Spleen (tissue), 11 donors: ENCODE results near the gene GPN2. TPM values are rescaled to one million over a fixed set of nuclear protein-coding genes. Genes with fewer than 3 reads are reported as not detected.

Experiments used
- DNase-seq: peaks from one replicate; pipeline ENCODE4 v3.0.0-alpha.2; 2020
- H3K27ac ChIP-seq, 8 donors: fragments of 200-600 bp; sonication (generic) in 7 of 8; 1 replicate in 4 of 8; 2 replicates in 4 of 8; pipeline versions ENCODE4 v1.5.0 to v1.8.0; 2016 to 2021; ENCODE audit warnings: inconsistent platforms in 4 of 8, mild to moderate bottlenecking in 4 of 8, moderate library complexity in 1 of 8
- H3K27me3 ChIP-seq, 7 donors: fragments of 200-600 bp; sonication (generic) in 6 of 7; replicated peaks in 1 of 7; 1 replicate in 4 of 7; 2 replicates in 3 of 7; pipeline versions ENCODE4 v1.5.0 to v1.8.0; 2016 to 2021; ENCODE audit warnings: inconsistent platforms in 3 of 7, mild to moderate bottlenecking in 1 of 7
- H3K36me3 ChIP-seq, 6 donors: fragments of 200-600 bp; sonication (generic) in 5 of 6; 1 replicate in 4 of 6; 2 replicates in 2 of 6; pipeline versions ENCODE4 v1.5.0 to v1.8.0; 2016 to 2021; ENCODE audit warnings: inconsistent platforms in 2 of 6
- H3K4me1 ChIP-seq, 6 donors: fragments of 200-600 bp; sonication (generic) in 5 of 6; 1 replicate in 3 of 6; 2 replicates in 3 of 6; pipeline versions ENCODE4 v1.5.0 to v1.8.0; 2016 to 2021; ENCODE audit warnings: inconsistent platforms in 3 of 6
- H3K4me3 ChIP-seq, 8 donors: fragments of 200-600 bp; sonication (generic) in 7 of 8; 1 replicate in 4 of 8; 2 replicates in 4 of 8; pipeline versions ENCODE4 v1.5.0 to v1.8.0; 2016 to 2021; ENCODE audit warnings: inconsistent platforms in 4 of 8, mild to moderate bottlenecking in 4 of 8, moderate library complexity in 2 of 8
- H3K9me3 ChIP-seq, 8 donors: fragments of 200-600 bp; sonication (generic) in 7 of 8; 1 replicate in 4 of 8; 2 replicates in 4 of 8; pipeline versions ENCODE4 v1.5.0 to v1.8.0; 2016 to 2021; ENCODE audit warnings: inconsistent platforms in 4 of 8
- POLR2A ChIP-seq, 3 donors: fragments of 450-650 bp; IDR thresholded peaks; one replicate each; pipeline ENCODE4 v1.5.1; 2017; ENCODE audit warnings: antibody characterized with exemption in 3 of 3, mild to moderate bottlenecking in 1 of 3
- POLR2AphosphoS5 ChIP-seq, 3 donors: sonication (generic); formaldehyde crosslinking; IDR thresholded peaks; one replicate each; pipeline ENCODE4 v1.5.1; 2017; ENCODE audit warnings: antibody characterized with exemption in 3 of 3
- WGBS, 5 donors: extraction: QIAGEN DNeasy Blood & Tissue Kit in 3 of 5; methylation state at CpG; one replicate each; pipeline versions ENCODE4 v1.1.5 to v1.1.7; 2013 to 2018; 5-methylcytosine and 5-hydroxymethylcytosine counted together
- intact Hi-C: fragments of 100-400 bp; cut with DNase I; formaldehyde crosslinking; loops from one replicate; pipeline ENCODE4 v1.15.0; 2023; ENCODE audit warnings: low total_unique reads
- polyA plus RNA-seq, 3 donors: library from polyadenylated mRNA; stranded (reverse); fragments of 200-250 nt; gene quantifications; one replicate each; pipeline ENCODE4 v1.2.1, GENCODE V29; 2013
- total RNA-seq, 7 donors: library from RNA; depleted of rRNA in 3 of 7; stranded (reverse); fragments of >200 nt in 3 of 7; fragmentation: NEBNext Ultra II Directional in 4 of 7; extraction: Animal tissue kit (Norgen Biotek cat#: 25700) in 4 of 7; gene quantifications; one replicate each; pipeline versions ENCODE4 v1.1.0 to v1.2.1, GENCODE V29; 2016 to 2021
- TF ChIP-seq, protein P1 (sequence below), 11 experiments: fragments of 200-600 bp in 7 of 11; fragments of 450-650 bp in 4 of 11; sonication (generic) in 4 of 11; IDR thresholded peaks in 8 of 11; conservative IDR thresholded peaks in 3 of 11; 1 replicate in 7 of 11; 2 replicates in 4 of 11; pipeline versions ENCODE4 v1.4.0 to v1.8.0; 2016 to 2021; ENCODE audit warnings: antibody characterized with exemption in 11 of 11, inconsistent platforms in 4 of 11, mild to moderate bottlenecking in 1 of 11
- donor health status: healthy with polysubstance abuse.
- donor health status: DM: no; HTN: no; CAD: no; lungs with moderate emphysema.
- donor health status: DM: no; HTN: no; CAD: no.
- donor health status: Bipolar disorder and iron deficiency.
- donor health status: healthy.
- donor health status: DM: no; HTN: no; CAD: no.
- donor health status: DM: yes; HTN: yes; CAD: no.

GPN2 gene
- total and polyA plus RNA-seq, 10 donors: 11.6 to 28.7 (median 17.1) TPM

DNA sequence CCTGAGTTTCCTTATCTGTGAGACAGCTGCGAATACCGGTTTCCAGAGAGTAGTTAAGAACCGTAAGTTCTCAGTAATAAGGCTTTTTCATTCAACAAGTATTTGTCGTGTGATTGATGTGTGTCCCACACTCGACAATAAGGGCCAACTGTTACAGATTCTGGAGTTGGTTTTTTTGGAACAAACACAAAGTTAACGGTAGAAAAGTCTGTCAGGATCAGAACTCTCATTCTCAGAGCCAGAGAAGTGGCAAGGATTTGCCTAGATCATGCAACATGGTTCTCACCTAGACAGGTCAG, 32.3 kb upstream of the GPN2 start:
- no peak for DNase-seq
- Histone ChIP-seq H3K4me3 (peak overlapping the region; percentile 36 to 91 (median 87)), H3K4me1 (peaks cover 7 to 50% (median 30%) of the 10 kb centered on the region in 6 donors), H3K36me3 (peaks cover 0 to 45% (median 35%) of the 10 kb centered on the region in 6 donors), H3K9me3 (no peaks in the 10 kb centered on the region), H3K27me3 (no peaks in the 10 kb centered on the region), H3K27ac (peak overlapping the region in 5 of 8 donors; percentile 83 to 92 (median 91))
- 30 to 52% (median 37%) methylated on average over 6 of the region's 6 CpGs for WGBS, 5 donors
- TF ChIP-seq POLR2A (IDR thresholded peaks at IDR 0.05): no peak
- no peak for TF ChIP-seq POLR2AphosphoS5 (IDR thresholded peaks at IDR 0.05)
- TF ChIP-seq, protein P1, sequence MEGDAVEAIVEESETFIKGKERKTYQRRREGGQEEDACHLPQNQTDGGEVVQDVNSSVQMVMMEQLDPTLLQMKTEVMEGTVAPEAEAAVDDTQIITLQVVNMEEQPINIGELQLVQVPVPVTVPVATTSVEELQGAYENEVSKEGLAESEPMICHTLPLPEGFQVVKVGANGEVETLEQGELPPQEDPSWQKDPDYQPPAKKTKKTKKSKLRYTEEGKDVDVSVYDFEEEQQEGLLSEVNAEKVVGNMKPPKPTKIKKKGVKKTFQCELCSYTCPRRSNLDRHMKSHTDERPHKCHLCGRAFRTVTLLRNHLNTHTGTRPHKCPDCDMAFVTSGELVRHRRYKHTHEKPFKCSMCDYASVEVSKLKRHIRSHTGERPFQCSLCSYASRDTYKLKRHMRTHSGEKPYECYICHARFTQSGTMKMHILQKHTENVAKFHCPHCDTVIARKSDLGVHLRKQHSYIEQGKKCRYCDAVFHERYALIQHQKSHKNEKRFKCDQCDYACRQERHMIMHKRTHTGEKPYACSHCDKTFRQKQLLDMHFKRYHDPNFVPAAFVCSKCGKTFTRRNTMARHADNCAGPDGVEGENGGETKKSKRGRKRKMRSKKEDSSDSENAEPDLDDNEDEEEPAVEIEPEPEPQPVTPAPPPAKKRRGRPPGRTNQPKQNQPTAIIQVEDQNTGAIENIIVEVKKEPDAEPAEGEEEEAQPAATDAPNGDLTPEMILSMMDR (IDR thresholded peaks at IDR 0.05 in 8 of 11, conservative IDR thresholded peaks at IDR 0.05 in 3 of 11): no peak
- intact Hi-C loops: no loop called here

DNA sequence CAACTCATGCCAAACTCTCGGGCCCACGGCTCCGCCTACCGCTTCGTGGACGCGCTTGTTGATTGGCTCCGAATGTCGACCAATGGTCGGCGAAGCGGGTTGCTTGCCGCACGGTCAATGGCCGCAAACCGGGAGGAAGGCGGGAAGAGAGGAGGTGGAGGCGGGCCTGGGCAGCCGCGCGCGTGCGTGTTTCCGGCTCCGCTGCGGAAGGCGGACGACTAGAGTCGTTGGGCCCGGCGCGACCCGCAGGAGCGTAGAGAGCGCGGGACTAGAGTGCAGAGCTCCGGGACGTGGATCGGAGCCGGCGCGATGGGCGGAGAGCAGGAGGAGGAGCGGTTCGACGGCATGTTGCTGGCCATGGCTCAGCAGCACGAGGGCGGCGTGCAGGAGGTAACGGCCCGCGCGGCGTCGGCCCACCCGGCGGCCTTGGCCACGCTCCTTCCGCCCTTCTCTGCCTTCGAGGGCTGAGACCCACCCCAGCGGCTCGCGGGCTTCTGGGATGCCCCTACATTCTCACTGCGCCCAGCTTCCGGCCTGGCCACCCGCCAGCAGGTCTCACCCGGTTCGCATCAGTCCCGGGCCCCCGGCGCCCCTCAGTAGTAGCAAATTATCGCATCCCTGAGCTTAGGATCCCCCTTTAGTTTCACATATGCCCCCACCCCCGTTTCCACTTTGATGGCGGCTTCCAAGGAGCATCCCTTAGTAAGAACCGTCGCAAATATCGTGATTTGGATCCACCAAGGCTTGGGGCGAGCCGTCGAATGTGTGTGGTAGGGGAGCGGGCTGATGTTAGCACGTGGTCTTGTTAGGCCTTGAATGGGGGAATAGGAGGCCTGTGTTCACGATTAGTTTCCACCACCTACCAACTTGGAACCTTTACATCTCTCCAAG, 31.7 kb upstream of the GPN2 start, which contains the start of gene NUDC:
Gene NUDC (plus strand): TSS at position 204 of the 891 bp plus-strand sequence. CDS start 106 bp downstream, at position 310.
- Histone ChIP-seq H3K9me3 (no peaks in the 10 kb centered on the region), H3K27ac (peak within 1 kb of the TSS; percentile 20 to 92 (median 88)), H3K36me3 (peaks cover 0 to 39% (median 32%) of the 10 kb centered on the region in 6 donors), H3K27me3 (no peaks in the 10 kb centered on the region), H3K4me1 (peaks cover 7 to 49% (median 30%) of the 10 kb centered on the region in 6 donors), H3K4me3 (peak within 1 kb of the TSS; percentile 36 to 91 (median 87))
- peak; percentile 99 for DNase-seq
- 0 to 1% (median 0%) methylated on average over 46 to 83 of the region's 83 CpGs for WGBS, 5 donors
- TF ChIP-seq POLR2AphosphoS5 (IDR thresholded peaks at IDR 0.05): peak; percentile 97 to 98 (median 97)
- TF ChIP-seq, protein P1 (IDR thresholded peaks at IDR 0.05 in 8 of 11, conservative IDR thresholded peaks at IDR 0.05 in 3 of 11): peak in 1 of 11 experiments; percentile 29
- peak in 2 of 3 donors; percentile 14 to 71 for TF ChIP-seq POLR2A (IDR thresholded peaks at IDR 0.05)
- intact Hi-C loops: no loop called here

DNA sequence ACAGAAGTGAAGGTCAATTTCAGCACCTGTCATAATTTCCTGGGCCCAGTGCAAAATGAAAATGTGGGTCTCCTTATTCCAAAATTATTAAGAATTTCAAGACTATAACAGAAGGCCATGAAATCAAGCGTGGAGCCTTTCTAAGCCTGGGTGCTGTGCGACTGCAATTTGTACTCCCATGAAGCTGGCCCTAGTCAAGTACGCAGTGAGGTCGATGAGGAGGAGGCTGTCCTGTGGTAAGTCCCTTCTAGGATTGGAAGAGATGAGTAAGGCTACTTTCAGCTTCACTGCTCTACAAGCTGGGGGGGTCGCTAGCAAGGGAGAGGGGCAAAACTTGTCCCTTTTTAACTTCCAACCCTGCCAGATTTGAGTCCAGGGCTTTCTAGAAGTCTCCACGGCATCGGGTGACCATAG, 31.1 kb upstream of the GPN2 start:
- TF ChIP-seq, protein P1 (IDR thresholded peaks at IDR 0.05 in 8 of 11, conservative IDR thresholded peaks at IDR 0.05 in 3 of 11): no peak
- TF ChIP-seq POLR2A (IDR thresholded peaks at IDR 0.05) (no peak), POLR2AphosphoS5 (IDR thresholded peaks at IDR 0.05) (no peak)
- peaks cover 7 to 42% (median 30%) of the 10 kb centered on the region in 6 donors for H3K4me1 ChIP-seq
- no peaks in the 10 kb centered on the region for H3K9me3 ChIP-seq
- 13 to 25% (median 18%) methylated on average over 7 of the region's 7 CpGs for WGBS, 5 donors
- H3K4me3 ChIP-seq: peak overlapping the region; percentile 36 to 91 (median 87)
- peak overlapping the region; percentile 20 to 92 (median 88) for H3K27ac ChIP-seq
- intact Hi-C loops: no loop called here
- H3K27me3 ChIP-seq: no peaks in the 10 kb centered on the region
- DNase-seq: peak; percentile 74
- peaks cover 0 to 33% (median 25%) of the 10 kb centered on the region in 6 donors for H3K36me3 ChIP-seq
